ENCODE measurements around the gene DMD. TPM values are rescaled to one million over a fixed set of nuclear protein-coding genes. Genes with fewer than 3 reads are reported as not detected.

Gene DMD
- total RNA-seq, 1 experiment from 2014 or later: 2.2 TPM

DNA sequence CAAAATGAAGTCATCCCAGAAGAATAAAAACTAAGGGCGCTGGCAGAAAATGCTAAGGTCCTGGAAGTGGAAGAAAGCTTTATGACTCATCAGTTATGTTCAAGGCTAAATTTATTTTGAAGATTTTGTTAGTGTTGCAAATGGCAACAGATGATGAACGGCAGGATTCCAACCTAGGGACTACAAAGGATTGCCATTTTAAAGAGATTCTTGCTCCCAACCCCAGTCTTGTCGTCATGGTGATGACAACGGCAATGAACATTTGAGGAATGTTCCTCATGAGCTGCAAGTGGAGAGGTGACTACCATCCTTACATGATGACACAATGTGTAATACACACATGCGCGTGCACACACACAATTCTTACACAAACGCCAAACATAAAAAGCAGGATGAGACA, 2085.1 kb downstream of the DMD start:
- Histone ChIP-seq H3K9me3 (ENCODE audit: control insufficient read depth, insufficient read depth, low read depth, low read length) (no peaks in the 10 kb centered on the region), H3K4me1 (ENCODE audit: control insufficient read depth, insufficient read depth, low read length) (no peaks in the 10 kb centered on the region), H3K27ac (ENCODE audit: low read length) (no peak overlapping the region), H3K4me3 (ENCODE audit: low read depth in 2 of 2, low read length in 2 of 2) (no peak overlapping the region), H3K27me3 (ENCODE audit: control insufficient read depth, insufficient read depth, low read length) (no peaks in the 10 kb centered on the region), H3K36me3 (ENCODE audit: control insufficient read depth, insufficient read depth, low read length) (no peaks in the 10 kb centered on the region)
- no TSS peak for BruUV-seq (replicated peaks)
- in situ Hi-C loops (cut with HindIII; ENCODE audit: low pct_unique_long_range_greater_than_20kb, low sequenced_read_pairs) (no loop called here), intact Hi-C loops (cut with micrococcal nuclease; ENCODE audit: unreplicated experiment) (no loop called here)
- DNase-seq (ENCODE audit: low read depth, low spot score): no peak
- CTCF ChIA-PET: no interaction called here
- TF ChIP-seq, protein P1, sequence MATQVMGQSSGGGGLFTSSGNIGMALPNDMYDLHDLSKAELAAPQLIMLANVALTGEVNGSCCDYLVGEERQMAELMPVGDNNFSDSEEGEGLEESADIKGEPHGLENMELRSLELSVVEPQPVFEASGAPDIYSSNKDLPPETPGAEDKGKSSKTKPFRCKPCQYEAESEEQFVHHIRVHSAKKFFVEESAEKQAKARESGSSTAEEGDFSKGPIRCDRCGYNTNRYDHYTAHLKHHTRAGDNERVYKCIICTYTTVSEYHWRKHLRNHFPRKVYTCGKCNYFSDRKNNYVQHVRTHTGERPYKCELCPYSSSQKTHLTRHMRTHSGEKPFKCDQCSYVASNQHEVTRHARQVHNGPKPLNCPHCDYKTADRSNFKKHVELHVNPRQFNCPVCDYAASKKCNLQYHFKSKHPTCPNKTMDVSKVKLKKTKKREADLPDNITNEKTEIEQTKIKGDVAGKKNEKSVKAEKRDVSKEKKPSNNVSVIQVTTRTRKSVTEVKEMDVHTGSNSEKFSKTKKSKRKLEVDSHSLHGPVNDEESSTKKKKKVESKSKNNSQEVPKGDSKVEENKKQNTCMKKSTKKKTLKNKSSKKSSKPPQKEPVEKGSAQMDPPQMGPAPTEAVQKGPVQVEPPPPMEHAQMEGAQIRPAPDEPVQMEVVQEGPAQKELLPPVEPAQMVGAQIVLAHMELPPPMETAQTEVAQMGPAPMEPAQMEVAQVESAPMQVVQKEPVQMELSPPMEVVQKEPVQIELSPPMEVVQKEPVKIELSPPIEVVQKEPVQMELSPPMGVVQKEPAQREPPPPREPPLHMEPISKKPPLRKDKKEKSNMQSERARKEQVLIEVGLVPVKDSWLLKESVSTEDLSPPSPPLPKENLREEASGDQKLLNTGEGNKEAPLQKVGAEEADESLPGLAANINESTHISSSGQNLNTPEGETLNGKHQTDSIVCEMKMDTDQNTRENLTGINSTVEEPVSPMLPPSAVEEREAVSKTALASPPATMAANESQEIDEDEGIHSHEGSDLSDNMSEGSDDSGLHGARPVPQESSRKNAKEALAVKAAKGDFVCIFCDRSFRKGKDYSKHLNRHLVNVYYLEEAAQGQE (IDR thresholded peaks at IDR 0.05; ENCODE audit: insufficient read depth in 1 of 2, low read depth in 2 of 2, low read length in 1 of 2): no peak
- TF ChIP-seq TCF7L2 (IDR thresholded peaks at IDR 0.05; ENCODE audit: low read depth, low read length): no peak
- TF ChIP-seq, protein P2, sequence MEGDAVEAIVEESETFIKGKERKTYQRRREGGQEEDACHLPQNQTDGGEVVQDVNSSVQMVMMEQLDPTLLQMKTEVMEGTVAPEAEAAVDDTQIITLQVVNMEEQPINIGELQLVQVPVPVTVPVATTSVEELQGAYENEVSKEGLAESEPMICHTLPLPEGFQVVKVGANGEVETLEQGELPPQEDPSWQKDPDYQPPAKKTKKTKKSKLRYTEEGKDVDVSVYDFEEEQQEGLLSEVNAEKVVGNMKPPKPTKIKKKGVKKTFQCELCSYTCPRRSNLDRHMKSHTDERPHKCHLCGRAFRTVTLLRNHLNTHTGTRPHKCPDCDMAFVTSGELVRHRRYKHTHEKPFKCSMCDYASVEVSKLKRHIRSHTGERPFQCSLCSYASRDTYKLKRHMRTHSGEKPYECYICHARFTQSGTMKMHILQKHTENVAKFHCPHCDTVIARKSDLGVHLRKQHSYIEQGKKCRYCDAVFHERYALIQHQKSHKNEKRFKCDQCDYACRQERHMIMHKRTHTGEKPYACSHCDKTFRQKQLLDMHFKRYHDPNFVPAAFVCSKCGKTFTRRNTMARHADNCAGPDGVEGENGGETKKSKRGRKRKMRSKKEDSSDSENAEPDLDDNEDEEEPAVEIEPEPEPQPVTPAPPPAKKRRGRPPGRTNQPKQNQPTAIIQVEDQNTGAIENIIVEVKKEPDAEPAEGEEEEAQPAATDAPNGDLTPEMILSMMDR (IDR thresholded peaks at IDR 0.05): no peak
- no peak for TF ChIP-seq SIN3A (IDR thresholded peaks at IDR 0.05; ENCODE audit: borderline replicate concordance, insufficient read depth, low read depth, low read length)
- no peak for TF ChIP-seq POLR2AphosphoS5 (IDR thresholded peaks at IDR 0.05; ENCODE audit: low read depth, low read length)
- no peak for ATAC-seq
- POLR2A ChIA-PET: no interaction called here

DNA sequence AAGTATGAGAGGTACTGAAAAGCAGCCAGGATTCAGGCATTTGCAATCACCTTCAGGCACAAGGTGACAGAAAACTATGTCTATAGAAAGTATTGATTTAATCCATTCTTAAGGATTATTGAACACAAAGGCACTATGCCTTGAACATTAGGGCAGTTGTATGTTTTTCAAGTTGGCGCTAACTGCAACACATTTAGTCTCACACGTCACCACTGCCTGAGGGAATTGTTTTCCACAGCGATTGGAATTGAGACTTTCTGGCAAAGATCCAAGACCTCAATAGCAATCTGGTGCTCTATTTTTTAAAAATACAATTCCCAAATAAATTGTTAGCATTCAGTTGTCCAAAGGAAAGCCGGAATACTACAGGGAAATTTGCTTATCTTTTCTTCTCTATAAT, 2086.8 kb downstream of the DMD start:
- no TSS peak for BruUV-seq (replicated peaks)
- no peak overlapping the region for H3K4me3 ChIP-seq (ENCODE audit: low read depth in 2 of 2, low read length in 2 of 2)
- CTCF ChIA-PET: no interaction called here
- no peaks in the 10 kb centered on the region for H3K36me3 ChIP-seq (ENCODE audit: control insufficient read depth, insufficient read depth, low read length)
- no peaks in the 10 kb centered on the region for H3K9me3 ChIP-seq (ENCODE audit: control insufficient read depth, insufficient read depth, low read depth, low read length)
- no peak overlapping the region for H3K27ac ChIP-seq (ENCODE audit: low read length)
- TF ChIP-seq, protein P1 (IDR thresholded peaks at IDR 0.05; ENCODE audit: insufficient read depth in 1 of 2, low read depth in 2 of 2, low read length in 1 of 2): no peak
- TF ChIP-seq POLR2AphosphoS5 (IDR thresholded peaks at IDR 0.05; ENCODE audit: low read depth, low read length): no peak
- TF ChIP-seq, protein P2 (IDR thresholded peaks at IDR 0.05): no peak
- TF ChIP-seq SIN3A (IDR thresholded peaks at IDR 0.05; ENCODE audit: borderline replicate concordance, insufficient read depth, low read depth, low read length): no peak
- TF ChIP-seq TCF7L2 (IDR thresholded peaks at IDR 0.05; ENCODE audit: low read depth, low read length): no peak
- in situ Hi-C loops (cut with HindIII; ENCODE audit: low pct_unique_long_range_greater_than_20kb, low sequenced_read_pairs) (no loop called here), intact Hi-C loops (cut with micrococcal nuclease; ENCODE audit: unreplicated experiment) (no loop called here)
- POLR2A ChIA-PET: no interaction called here
- H3K4me1 ChIP-seq (ENCODE audit: control insufficient read depth, insufficient read depth, low read length): no peaks in the 10 kb centered on the region
- H3K27me3 ChIP-seq (ENCODE audit: control insufficient read depth, insufficient read depth, low read length): no peaks in the 10 kb centered on the region
- no peak for ATAC-seq
- no peak for DNase-seq (ENCODE audit: low read depth, low spot score)

Measured in Panc1 (cell line).